ENCODE measurements around the gene ABCA7. TPM values are rescaled to one million over a fixed set of nuclear protein-coding genes. Genes with fewer than 3 reads are reported as not detected.

Gene ABCA7
- total and polyA plus RNA-seq, 2 experiments from 2014 or later, result 2.1 to 2.6 TPM

DNA sequence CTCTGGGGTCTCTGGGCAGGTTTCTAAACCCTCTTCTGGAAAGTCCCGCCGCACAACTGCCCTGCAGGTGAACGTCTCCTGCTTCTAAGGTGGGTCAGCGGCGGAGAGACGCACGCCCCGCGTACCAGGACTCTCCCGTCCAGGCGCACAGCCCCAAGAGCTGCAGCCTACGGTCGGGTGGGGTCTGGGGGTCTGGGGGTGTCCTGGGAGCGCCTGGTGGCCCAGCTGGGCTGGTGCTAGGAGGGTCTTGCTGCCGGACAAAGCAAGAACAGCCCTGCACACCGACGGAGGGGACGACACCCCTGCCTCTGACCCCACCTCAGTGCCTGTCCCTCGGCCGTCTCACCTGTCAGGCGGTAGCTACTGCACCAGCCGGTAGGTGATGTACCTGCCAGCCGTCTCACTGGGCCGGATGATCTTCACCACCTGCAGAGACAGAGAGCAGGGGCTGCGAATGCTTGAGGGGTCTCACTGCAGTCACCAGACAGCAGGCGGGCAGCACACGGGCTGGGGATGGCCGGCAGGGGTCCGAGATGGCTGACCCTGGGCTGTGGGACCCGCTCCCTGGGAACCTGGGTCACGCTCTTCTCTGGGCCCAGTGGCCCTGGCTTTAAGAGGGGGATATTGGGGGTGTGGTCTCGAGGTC is 49.3 kb downstream of the ABCA7 start:
- H3K4me1 ChIP-seq (ENCODE audit: insufficient read depth), result 0 out of 2 replicates have a peak, but pooled peaks cover 6% of the 10 kb centered on the region
- H3K9ac ChIP-seq, result no peak overlapping the region
- peaks cover 3% of the 10 kb centered on the region; the same call in 1 of the 2 replicates for H3K36me3 ChIP-seq (ENCODE audit: low read depth)
- H3K4me2 ChIP-seq (ENCODE audit: unreplicated experiment), result no peak overlapping the region
- H4K20me1 ChIP-seq (ENCODE audit: insufficient read depth), result no peaks in the 10 kb centered on the region
- no peaks in the 10 kb centered on the region for H3K27me3 ChIP-seq (replicated peaks; ENCODE audit: insufficient read depth)
- H3F3A ChIP-seq (ENCODE audit: insufficient read depth), result no peaks in the 10 kb centered on the region
- H3K79me2 ChIP-seq (ENCODE audit: insufficient read depth), result peaks cover 26% of the 10 kb centered on the region
- 94 to 97% methylated on average over 27 to 31 of the region's 32 CpGs for WGBS, 2 experiments (ENCODE audit: low coverage in 1 of 2, low lambda C conversion rate in 2 of 2, missing lambda C conversion rate in 2 of 2)
- H3K9me3 ChIP-seq (ENCODE audit: low read depth), result no peaks in the 10 kb centered on the region
- no peak overlapping the region for H2AFZ ChIP-seq
- H3K9me2 ChIP-seq (ENCODE audit: insufficient read depth), result no peaks in the 10 kb centered on the region
- H3K27ac ChIP-seq, result no peak overlapping the region
- in situ Hi-C loops (cut with MboI), result no loop called here
- TF ChIP-seq EZH2 (IDR thresholded peaks at IDR 0.05; ENCODE audit: insufficient read depth, poor library complexity, severe bottlenecking) (no peak), EZH2phosphoT487 (IDR thresholded peaks at IDR 0.05; ENCODE audit: insufficient read depth, low read depth) (no peak)
- H3K4me3 ChIP-seq, result no peak overlapping the region
- DNase-seq, result no peak

DNA sequence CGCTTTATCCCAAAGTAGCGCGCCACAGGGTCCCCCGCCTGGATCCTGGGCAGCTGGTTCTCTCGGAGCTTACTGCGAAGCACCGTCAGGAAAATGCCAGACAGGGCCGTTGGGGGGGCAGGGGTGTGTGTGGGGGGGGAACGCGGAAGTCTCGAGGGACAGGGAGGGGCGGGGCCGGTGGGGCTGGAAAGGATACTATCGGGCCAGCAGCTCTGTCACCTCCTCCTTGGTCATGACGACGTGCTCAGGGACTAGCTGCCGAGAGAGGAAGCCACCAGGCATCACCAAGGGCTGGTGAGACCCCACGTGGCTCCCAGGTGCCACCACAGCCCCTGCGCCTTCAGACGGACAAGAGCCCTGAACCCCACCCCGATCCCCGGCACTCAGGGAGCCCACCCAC is 50.0 kb downstream of the ABCA7 start:
- no peak overlapping the region for H3K4me2 ChIP-seq (ENCODE audit: unreplicated experiment)
- H3K79me2 ChIP-seq (ENCODE audit: insufficient read depth), result peaks cover 32% of the 10 kb centered on the region
- in situ Hi-C loops (cut with MboI), result no loop called here
- H3K9ac ChIP-seq, result no peak overlapping the region
- H3K4me3 ChIP-seq, result no peak overlapping the region
- 0 out of 2 replicates have a peak, but pooled peaks cover 6% of the 10 kb centered on the region for H3K4me1 ChIP-seq (ENCODE audit: insufficient read depth)
- no peak overlapping the region for H2AFZ ChIP-seq
- no peaks in the 10 kb centered on the region for H4K20me1 ChIP-seq (ENCODE audit: insufficient read depth)
- no peak for TF ChIP-seq EZH2phosphoT487 (IDR thresholded peaks at IDR 0.05; ENCODE audit: insufficient read depth, low read depth)
- no peak for TF ChIP-seq EZH2 (IDR thresholded peaks at IDR 0.05; ENCODE audit: insufficient read depth, poor library complexity, severe bottlenecking)
- no peak overlapping the region for H3K27ac ChIP-seq
- H3K27me3 ChIP-seq (replicated peaks; ENCODE audit: insufficient read depth), result no peaks in the 10 kb centered on the region
- peaks cover 3% of the 10 kb centered on the region; the same call in 1 of the 2 replicates for H3K36me3 ChIP-seq (ENCODE audit: low read depth)
- H3K9me2 ChIP-seq (ENCODE audit: insufficient read depth), result no peaks in the 10 kb centered on the region
- H3K9me3 ChIP-seq (ENCODE audit: low read depth), result no peaks in the 10 kb centered on the region
- no peaks in the 10 kb centered on the region for H3F3A ChIP-seq (ENCODE audit: insufficient read depth)
- WGBS, 2 experiments (ENCODE audit: low coverage in 1 of 2, low lambda C conversion rate in 2 of 2, missing lambda C conversion rate in 2 of 2), result 89% methylated on average over 17 of the region's 22 CpGs; no CpG with 5 or more reads in 1 of the 2 experiments
- no peak for DNase-seq

DNA sequence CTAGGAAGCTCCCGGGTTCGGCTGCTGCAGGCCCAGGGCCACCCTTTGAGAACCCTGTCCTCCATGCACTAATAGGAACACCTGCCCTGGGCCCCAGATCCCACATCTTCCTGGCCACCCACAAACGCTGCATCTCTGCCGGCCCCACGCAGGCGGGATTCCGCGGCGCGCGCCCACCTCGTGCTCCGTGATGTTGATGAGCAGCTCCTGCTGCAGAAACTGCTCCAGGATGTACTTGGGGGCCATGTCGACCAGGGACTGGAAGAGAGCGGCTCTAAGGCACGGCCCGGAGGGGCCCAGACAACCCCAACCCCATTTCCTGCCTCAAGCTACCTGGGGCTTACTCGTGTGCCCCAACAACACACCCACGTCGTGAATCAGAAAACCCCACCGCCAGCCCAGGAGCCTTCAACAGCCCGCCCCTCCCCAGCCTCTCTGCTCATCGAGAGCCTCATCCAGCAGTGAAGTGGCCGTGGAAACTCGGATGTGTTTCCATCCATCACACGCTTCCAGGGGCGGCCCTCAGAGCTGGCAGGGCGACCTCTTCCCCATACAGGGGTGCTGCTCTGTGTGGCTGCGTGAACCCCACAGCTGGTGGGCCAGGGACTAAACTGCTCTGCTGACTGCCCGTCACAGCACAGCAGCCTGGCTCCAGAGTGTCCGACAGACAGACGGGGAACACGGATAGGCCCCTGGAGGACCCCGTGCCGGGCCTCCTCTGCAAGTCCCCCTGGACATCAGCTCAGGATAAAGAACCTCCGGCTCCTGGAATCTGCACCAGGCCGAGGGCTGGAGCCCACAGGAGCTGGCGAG is 51.0 kb downstream of the ABCA7 start:
- no peaks in the 10 kb centered on the region for H3K9me2 ChIP-seq (ENCODE audit: insufficient read depth)
- no peak overlapping the region for H3K9ac ChIP-seq
- peaks cover 35% of the 10 kb centered on the region for H3K79me2 ChIP-seq (ENCODE audit: insufficient read depth)
- no peak overlapping the region for H2AFZ ChIP-seq
- peaks cover 3% of the 10 kb centered on the region; the same call in 1 of the 2 replicates for H3K36me3 ChIP-seq (ENCODE audit: low read depth)
- 0 out of 2 replicates have a peak, but pooled peaks cover 6% of the 10 kb centered on the region for H3K4me1 ChIP-seq (ENCODE audit: insufficient read depth)
- no peak for DNase-seq
- no peak overlapping the region for H3K4me3 ChIP-seq
- no peaks in the 10 kb centered on the region for H3K27me3 ChIP-seq (replicated peaks; ENCODE audit: insufficient read depth)
- 95% methylated on average over 33 to 38 of the region's 38 CpGs for WGBS, 2 experiments (ENCODE audit: low coverage in 1 of 2, low lambda C conversion rate in 2 of 2, missing lambda C conversion rate in 2 of 2)
- H3K9me3 ChIP-seq (ENCODE audit: low read depth), result no peaks in the 10 kb centered on the region
- no peaks in the 10 kb centered on the region for H3F3A ChIP-seq (ENCODE audit: insufficient read depth)
- TF ChIP-seq EZH2 (IDR thresholded peaks at IDR 0.05; ENCODE audit: insufficient read depth, poor library complexity, severe bottlenecking) (no peak), EZH2phosphoT487 (IDR thresholded peaks at IDR 0.05; ENCODE audit: insufficient read depth, low read depth) (no peak)
- no peaks in the 10 kb centered on the region for H4K20me1 ChIP-seq (ENCODE audit: insufficient read depth)
- H3K27ac ChIP-seq, result no peak overlapping the region
- H3K4me2 ChIP-seq (ENCODE audit: unreplicated experiment), result no peak overlapping the region
- in situ Hi-C loops (cut with MboI), result no loop called here

DNA sequence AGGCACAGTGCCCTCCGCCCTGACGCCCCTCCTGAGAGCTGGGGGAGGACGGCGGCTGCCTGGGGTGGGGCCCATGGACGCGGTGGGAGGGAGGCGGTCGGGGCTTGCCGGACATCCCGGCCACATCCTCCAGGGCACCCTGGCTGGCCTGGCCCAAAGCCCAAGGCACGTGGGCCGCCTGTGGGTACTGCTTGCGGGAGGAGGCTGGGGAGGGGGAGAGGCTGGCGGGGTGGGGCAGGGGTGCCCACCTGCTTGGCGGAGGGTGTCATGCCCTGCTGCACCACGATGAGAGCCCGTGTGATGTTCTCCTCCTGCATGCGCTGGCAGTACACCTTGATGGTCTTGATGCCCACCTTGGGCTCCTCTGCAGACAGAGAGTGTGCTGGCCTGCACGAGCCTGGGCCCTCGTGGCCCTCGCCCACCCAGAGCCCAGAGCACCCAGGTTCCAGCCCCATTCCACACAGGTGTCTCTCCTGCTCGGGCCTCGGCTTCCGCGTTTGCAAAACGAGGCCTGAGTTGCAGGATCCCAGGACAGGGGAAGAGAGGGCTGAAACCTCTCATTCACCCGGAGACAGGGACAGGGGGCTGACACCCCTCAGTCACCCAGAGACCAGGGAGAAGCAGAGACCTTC is 51.8 kb downstream of the ABCA7 start:
- no peak for TF ChIP-seq EZH2phosphoT487 (IDR thresholded peaks at IDR 0.05; ENCODE audit: insufficient read depth, low read depth)
- no peak for TF ChIP-seq EZH2 (IDR thresholded peaks at IDR 0.05; ENCODE audit: insufficient read depth, poor library complexity, severe bottlenecking)
- Histone ChIP-seq H2AFZ (no peak overlapping the region), H3K4me1 (ENCODE audit: insufficient read depth) (0 out of 2 replicates have a peak, but pooled peaks cover 6% of the 10 kb centered on the region), H4K20me1 (ENCODE audit: insufficient read depth) (no peaks in the 10 kb centered on the region), H3K4me2 (ENCODE audit: unreplicated experiment) (no peak overlapping the region), H3K9me2 (ENCODE audit: insufficient read depth) (no peaks in the 10 kb centered on the region), H3K4me3 (no peak overlapping the region), H3K9ac (no peak overlapping the region), H3F3A (ENCODE audit: insufficient read depth) (no peaks in the 10 kb centered on the region), H3K36me3 (ENCODE audit: low read depth) (peaks cover 3% of the 10 kb centered on the region; the same call in 1 of the 2 replicates), H3K27me3 (replicated peaks; ENCODE audit: insufficient read depth) (no peaks in the 10 kb centered on the region), H3K9me3 (ENCODE audit: low read depth) (no peaks in the 10 kb centered on the region), H3K27ac (no peak overlapping the region), H3K79me2 (ENCODE audit: insufficient read depth) (peaks cover 35% of the 10 kb centered on the region)
- no peak for DNase-seq
- in situ Hi-C loops (cut with MboI), result no loop called here
- 93% methylated on average over 19 to 23 of the region's 27 CpGs for WGBS, 2 experiments (ENCODE audit: low coverage in 1 of 2, low lambda C conversion rate in 2 of 2, missing lambda C conversion rate in 2 of 2)
